ENCODE results near the gene CIT.

- TF ChIP-seq GATA2 (IDR thresholded peaks at IDR 0.05; ENCODE audit: low read depth, low read length) (no peak), GATA3 (IDR thresholded peaks at IDR 0.05; ENCODE audit: low read depth, low read length) (no peak)
Measured at GRCh38 chr12:119714614-119715267, 162.4 kb downstream of the CIT start.

Data from SH-SY5Y (cell line).